ENCODE data around the gene LARP4B.

LARP4B gene

DNA sequence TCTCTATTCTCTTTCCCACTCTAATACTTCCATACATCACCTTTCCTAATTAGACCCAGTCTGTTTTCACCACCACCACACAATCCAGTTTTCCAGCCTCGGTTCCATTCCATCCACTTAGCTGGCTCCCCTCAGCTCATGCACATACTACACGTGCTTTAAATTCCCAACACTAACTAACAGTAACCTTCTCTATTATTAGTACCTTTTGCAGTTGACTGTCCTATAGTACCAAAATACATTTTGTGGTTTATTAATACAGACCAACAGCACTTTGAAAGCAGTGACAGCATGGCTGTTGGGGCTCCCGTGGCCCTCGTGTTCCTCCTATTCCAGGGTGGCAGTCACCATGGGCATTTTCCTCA lies 64.9 kb downstream of the LARP4B start:
- no peak for DNase-seq (ENCODE audit: low spot score)

DNA sequence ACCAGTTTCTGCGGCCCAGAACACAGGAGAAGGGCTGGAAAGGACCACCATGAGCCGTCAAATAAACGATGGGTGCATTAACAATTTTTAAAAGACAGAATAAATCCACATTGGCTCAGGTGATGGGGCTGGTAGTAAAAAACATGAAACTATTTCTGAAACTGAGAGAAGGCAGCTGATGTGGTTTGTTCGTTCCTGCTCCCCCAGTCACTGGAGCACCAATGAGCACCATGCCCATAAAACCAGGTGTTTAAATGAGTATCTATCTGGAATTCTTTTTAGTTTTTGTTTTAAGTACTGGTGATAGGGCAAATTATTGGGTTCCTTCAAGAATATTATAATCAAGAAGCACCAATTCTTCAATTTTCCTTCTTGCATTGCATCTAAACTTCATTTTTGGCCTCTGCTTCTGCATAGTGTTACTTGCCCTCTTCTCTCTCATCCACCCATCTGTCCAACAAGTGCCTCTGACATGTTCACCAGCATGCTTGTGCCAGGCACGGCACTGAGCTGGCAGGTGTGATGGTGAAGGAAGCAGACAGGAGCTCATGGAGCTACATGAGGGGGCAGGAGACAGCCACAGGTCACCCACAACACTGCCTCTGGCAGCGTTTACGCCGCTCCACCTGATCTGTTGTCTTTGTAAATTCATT lies 65.5 kb downstream of the LARP4B start:
- DNase-seq (ENCODE audit: low spot score): no peak

DNA sequence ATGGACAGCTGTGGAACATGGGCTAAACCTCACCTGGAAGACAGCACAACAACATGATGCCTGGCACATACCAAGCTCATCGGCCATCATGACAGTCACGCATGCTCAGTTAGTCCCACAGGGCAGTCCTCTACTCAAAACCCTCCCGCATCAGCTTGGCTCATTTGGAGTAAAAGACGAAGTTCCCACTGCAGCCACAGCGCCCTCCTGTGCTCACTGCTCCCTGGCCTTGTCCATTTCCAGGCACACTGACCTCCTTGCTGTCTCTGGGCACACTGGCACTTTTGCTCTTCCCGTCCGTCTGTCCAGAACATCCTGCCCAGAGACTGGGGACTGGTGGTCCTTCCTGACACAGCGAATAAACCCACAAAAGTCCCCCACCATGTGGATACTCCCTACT lies 66.2 kb downstream of the LARP4B start:
- DNase-seq (ENCODE audit: low spot score): no peak

DNA sequence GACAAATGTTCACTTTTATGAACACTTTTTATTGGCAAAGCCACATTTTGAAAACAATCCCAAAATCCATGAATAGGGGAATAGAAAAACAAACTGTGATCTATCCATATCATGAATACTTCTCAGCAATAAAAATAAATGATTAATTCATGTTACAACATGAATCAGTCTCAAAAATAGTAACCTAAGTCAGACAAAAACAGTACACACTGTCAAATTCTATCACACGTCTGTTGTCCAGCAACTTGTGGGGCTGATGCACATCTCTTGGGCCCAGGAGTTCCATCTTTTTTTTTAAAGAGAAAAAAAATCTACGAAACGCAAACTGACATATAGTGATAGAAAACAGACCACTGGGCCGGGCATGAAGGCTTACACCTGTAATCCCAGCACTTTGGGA lies 71.0 kb downstream of the LARP4B start:
- DNase-seq (ENCODE audit: low spot score): no peak

DNA sequence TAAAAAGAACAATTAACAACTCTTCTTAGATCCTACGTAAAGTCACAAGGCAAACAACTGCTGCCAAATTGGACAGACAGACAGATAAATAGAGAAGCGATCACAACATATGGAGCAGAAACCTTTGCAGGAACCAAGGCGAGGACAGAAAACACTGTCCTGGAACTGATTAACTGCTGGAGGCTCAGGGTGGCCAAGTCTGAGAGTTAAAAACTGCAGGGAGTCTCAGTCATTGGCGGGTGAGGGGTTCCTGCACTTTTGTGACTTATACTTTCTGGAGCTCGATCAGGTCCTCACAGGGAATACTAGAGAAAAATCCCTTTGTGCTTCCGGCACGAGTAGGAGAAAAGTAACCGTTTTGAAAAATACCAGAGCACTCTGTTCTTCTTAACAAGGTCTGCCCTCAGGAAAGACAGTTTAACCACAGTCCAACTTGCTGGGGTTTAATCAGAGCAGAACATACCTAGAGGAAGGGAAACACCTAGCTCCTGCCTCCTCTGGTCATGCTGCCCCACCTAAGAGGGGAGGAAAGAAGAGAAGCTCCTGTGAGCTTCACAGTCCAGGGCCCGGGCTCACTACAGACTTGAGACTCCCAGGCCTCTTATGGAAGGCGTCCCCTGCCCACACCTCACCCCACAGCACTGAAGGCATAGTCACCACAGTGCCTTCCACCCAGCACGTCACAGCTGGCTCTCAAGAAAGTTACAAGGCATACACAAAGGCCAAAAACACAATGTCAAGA lies 74.9 kb downstream of the LARP4B start:
- DNase-seq (ENCODE audit: low spot score): no peak

DNA sequence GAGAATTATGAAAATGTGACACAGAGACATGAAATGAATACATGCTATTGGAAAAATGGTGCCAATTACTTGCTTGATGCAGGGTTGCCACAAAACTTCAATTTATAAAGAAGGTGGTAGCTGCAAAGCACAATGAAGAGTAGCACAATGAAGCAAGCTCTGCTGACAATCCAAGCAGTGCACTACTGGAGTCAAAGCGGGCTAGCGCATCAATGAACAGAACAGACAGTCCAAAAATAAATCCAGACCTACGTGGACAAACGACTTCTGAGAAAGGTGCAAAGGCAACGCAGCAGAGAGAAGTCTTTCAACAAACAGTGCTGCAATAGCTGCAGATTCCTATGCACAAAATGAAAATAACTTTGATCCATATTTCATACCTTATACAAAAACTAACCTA lies 75.8 kb downstream of the LARP4B start:
- no peak for DNase-seq (ENCODE audit: low spot score)

DNA sequence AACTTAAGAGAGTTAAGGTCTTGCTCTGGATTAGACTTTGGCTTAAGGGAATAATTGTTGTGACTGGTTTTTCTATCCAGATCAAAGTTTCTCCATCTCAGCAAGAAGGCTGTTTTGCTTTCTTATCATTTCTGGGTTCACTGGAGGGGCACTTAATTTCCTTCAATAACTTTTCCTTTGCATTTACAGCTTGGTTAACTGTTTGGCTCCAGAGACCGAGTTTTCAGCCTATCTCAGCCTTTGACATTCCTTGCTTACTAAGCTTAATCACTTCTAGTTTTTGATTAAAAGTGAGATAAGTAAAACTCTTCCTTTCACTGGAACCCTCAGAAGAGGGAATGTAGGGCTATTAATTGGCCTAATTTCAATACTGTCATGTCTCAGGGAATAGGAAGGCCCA lies 76.4 kb downstream of the LARP4B start:
- DNase-seq (ENCODE audit: low spot score): no peak

DNA sequence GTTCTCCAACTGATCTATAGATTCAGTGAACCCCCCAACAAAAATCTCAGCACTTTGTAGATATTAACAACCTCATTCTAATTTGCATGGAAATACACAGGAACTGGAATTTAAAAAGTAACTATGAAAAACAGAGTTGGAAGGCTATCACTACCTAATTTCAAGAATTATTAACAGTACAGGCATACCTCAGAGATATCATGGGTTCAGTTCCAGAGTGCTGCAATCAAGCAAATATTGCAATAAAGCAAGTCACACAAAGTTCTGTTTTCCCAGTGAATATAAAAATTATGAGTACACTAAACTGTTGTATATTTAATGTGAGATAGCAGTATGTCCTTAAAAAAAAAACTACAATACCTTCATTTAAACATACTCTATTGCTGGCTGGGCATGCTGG lies 78.5 kb downstream of the LARP4B start:
- DNase-seq (ENCODE audit: low spot score): no peak

DNA sequence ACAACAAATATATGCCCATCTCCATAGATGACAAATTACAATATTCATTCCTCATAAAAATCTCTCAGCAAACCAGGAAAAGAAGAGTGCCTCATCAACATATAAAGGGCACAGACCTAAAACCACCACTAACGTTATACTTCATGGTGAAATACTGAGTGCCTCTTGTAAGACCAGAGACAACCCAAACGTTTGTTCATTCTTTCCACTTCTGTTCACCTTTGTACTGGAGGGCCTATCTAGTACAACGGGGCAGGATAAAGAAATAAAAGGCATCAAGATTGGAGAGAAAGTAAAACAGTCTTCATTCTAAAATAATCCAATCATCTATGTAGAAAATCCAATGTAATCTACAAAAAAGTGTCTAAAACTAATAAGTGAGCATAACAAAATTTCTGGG lies 79.1 kb downstream of the LARP4B start:
- no peak for DNase-seq (ENCODE audit: low spot score)

DNA sequence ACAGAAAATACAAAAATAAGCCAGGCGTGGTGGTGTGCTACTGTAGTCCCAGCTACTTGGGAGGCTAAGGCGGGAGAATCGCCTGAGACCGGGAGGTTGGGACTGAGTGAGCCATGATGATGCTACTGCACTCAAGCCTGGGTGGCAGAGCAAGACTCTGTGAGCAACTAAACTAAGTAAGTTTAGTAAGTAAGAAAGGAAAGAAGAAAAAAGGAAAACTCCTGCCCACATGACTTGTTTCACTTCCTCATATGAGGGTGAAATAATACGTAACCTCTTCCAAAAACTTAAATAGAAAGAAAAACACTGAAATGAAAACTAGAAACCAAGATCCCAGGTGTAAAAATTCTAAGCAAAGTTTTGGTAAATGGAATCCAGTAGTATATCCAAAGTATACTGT lies 79.6 kb downstream of the LARP4B start:
- no peak for DNase-seq (ENCODE audit: low spot score)

DNA sequence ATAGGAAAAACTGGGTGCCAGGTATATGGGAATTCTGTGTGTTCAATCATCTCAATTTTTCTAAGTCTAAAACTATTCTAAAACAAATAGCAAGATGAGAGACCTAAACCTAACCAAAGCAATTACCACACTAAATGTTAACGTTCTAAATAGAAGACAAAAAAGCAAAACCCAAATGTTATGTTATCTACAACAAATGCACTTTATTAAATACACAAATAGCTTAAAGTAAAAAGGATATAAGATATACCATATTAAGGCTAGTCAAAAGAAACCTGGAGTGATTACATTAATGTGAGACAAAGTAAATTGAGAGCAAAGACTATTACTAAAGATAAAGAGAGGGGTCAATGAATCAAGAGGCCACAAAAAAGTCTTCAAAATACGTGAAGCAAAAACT lies 81.4 kb downstream of the LARP4B start:
- DNase-seq (ENCODE audit: low spot score): no peak

DNA sequence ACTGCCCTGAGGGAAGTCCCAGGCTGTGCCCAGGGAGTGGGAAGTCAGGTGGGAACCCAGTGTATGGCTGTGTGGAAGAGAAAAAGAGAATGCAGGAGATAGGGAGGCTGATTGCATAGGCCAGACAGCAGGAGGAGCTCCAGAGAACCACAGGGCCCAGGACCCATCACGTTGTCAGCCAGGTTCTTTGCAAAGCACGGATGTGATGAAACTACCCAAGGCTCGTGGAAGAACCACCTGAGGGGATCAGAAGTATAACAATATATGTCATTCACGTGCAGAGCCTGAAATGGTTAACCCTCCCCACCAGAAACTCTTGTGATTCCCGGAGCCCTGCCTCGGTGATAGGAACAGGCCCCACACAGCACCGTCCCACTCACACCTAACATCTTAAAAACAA lies 83.6 kb downstream of the LARP4B start:
- DNase-seq (ENCODE audit: low spot score): no peak

DNA sequence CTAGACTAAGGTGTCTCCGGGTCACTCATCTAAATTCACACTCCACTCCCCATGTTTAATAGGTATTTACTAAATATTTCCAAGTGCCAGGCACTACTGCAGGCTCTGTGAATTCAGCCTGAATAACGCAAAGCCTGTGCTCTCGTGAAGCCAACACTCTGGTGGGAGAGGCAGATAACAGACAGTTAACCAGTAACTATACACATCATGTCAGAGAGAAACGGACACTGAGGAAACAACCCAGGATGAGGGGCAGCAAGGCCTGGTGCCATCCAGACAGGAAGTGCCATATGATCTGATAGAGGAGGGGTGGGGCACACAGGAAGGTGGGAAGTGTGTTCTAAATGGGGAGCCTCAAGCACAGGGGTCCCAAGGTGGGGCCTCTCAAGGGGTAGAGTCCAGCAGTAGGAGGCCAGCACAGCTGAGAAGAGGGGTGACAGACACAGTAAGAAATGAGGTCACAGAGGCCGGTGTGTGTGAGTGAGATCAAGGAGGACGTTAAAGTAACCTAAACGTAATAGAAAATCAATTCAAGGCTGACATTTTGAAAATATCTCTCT lies 85.3 kb downstream of the LARP4B start:
- no peak for DNase-seq (ENCODE audit: low spot score)

DNA sequence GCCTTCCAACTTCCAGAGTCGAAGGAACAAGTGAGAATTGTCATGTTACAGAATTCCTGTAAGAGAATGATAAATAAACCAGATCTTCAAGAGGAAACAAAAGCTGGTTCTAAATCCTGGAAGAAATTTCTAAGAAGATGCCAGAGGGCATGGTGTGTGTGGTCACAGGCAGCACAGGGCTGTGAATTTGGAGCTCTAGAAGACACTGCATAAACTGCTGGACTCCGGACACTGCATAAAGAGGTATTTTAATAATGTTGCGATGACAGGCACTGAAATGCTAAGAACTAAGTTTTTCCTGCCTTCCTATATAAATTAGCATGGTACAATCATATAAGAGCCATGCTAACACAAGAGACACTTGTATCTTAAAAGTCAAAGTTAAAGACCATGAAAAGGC lies 86.0 kb downstream of the LARP4B start:
- no peak for DNase-seq (ENCODE audit: low spot score)

DNA sequence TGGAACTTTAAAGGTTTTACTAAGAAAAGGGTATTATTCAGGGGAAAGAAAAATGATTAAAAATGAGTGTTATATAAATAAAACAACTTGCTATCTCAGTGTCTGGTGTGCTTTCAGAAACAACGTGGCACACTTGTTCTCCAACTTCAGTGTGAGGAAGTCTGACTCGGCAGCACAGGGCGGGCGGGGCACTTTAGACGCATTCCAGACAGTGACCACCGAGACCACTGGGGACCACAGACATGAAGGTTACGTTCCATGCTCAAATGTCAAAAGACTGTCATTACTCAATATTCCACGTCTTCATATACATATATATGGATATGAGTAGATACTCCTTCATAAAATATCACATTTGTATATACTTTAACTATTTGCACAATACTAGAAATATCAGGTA lies 87.0 kb downstream of the LARP4B start:
- DNase-seq (ENCODE audit: low spot score): peak; percentile 47

DNA sequence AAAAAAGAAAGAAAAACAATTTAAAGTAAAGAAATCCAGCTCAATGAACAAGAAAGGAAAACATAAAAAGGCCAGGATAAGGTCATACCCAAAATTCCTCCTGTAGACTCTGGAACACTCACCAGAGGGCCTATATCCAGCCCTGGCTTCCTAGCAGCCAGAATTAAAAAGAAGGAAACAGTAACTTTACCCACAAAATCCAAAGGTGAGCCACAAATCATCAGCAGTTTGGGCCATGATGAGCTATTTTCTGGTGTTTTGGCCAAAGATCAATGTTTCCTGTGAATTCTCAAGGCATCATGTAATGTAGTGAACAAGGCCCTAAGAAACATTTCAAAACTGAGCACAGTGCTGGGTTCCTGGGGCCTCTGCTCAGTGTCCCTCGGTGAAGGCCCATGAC lies 87.8 kb downstream of the LARP4B start:
- DNase-seq (ENCODE audit: low spot score): peak; percentile 14

DNA sequence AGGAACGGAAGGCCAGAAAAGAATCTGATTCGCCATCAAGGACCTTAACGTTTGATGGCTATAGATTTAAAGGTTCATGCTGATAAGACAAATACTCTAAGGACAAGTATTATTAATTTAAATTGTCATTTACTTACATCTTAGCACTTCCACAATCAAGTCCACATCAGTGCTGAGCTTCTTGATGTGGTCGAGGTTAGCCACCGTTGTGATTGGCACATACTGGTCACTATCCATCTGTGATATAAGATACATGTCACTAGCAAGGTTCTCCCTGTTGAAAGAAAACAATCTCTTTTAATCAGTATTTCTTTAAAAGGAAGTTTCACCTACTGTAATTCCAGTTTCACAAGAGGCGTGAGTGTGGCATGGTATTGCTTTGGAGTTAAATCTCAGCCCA lies 88.7 kb downstream of the LARP4B start:
- no peak for DNase-seq (ENCODE audit: low spot score)

DNA sequence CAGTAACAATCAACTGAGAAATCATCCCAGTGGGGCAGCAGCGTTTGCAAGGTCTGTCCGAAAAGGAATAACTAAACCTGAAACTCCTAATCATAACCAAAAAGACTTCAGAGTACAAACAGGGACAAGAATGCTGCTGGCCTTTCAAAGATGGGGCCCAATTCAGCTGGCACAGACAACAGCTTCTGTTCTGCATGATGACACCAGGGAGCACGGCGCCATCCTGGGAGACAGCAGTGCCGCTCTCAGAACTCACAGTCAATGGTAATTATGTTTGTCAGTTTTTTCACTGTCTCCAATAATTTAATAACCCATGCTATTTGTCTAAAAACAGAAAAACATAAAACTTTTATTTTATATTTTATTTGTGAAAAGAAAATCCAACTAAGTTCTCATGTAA lies 90.0 kb downstream of the LARP4B start:
- DNase-seq (ENCODE audit: low spot score): no peak

DNA sequence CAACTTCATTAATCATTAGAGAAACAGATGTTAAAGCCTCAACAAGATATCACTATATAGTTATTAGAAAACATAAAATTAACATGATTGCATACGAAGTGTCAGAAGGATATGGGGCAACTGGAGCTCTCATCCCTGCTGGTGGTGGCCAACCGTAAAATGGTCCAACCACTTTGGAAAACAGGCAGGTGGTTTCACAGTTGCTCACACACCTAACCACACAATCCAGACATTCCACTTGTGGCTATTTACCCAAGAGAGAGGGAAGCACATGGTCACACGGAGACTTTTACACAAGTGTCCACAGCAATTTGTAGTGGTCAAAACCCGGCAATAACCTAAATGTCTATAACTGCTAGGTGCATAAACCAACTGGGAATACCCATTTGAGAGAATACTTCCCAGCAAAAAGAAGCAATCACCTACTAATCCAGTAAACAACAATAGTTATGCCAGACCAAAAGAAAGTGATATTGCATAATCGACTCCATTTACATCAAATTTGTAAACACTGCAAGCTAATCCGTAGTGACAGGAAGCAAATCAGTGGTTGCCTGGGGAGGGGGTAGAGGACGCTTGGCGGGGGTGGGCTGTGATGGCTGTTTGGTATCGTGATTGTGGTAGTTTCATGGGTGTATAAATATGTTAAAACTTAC lies 91.8 kb downstream of the LARP4B start:
- DNase-seq (ENCODE audit: low spot score): no peak

DNA sequence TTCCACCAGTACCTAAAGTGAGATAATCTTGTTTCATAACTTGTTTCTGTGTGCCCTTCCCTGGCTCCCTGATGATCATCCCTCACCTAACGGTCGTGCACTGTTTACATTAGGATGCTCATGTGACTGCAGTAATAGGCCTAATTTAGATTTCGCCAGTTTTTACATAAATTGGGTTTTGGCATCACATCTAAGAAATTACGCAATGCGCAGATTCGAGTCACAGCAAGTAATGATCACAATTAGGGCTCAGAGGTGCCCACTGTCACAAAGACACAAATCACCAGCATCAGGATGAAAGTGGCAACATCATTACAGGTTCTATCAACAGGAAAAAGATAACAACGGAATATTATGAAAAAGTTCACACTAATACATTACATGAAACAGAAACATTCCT lies 94.7 kb downstream of the LARP4B start:
- DNase-seq (ENCODE audit: low spot score): no peak

DNA sequence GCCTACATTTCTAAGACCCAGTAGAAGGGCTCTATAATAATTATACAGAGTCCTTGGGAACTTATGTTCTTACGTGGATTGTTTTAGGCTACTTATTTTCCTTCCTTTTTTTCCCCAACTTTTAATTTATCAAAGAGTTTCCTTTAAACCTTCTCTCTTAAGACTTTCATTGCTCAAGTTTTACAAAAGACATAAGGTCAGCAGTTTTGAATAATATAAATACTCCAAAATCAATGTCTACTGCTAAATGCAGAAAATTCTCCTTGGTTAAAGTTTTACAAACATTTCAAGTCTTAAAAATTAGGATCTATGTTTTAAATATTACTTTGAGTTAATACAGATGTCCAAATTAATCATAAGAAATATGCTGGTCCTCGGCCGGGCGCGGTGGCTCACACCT lies 97.0 kb downstream of the LARP4B start:
- no peak for DNase-seq (ENCODE audit: low spot score)

DNA sequence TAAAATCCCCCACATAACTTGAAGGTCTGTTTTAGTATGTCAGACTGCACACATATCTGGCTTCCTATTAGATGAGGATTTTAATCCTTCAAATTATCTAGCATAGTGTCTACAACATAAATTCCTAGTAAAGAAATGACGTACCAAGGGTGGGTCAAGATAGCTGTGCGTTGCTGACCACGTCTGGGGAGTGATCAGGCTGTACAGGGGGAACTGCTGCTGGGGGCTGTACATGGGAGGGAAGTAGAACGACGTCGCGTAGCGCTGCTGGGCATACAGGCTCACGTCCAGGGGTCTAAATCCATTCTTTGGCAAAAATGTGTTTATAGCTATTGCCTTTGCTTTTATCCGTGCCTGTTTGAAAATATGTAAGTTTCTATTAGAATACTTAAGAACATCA lies 102.3 kb downstream of the LARP4B start:
- DNase-seq (ENCODE audit: low spot score): no peak

DNA sequence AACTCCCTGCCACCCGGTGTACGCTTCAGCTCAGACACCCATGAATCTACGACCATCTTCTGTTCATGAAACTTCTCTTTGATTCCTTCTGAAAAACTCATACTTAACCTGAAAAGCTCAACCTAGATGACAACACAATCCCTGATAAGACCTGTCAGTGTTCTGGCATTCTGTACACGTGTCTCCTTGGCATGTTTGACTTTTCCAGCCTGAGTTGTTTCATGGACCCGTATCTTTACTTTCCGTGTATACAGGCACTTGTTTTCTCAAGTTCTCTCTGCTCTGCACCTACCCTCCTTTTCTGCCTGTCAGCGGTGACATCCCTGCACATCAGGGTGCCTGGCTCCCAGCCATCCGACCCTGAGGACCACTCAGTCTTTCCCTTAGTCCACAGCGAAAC lies 103.3 kb downstream of the LARP4B start:
- DNase-seq (ENCODE audit: low spot score): no peak
